H1 (cell line): ENCODE measurements around the gene PTPRT. TPM values are rescaled to one million over a fixed set of nuclear protein-coding genes. Genes with fewer than 3 reads are reported as not detected.

Experiments used
- CTCF ChIA-PET: fragments of 300-600 bp; sonication (Branson Sonifier 250); formaldehyde crosslinking; loops from one replicate; lab custom pipeline; 2021; ENCODE audit not compliant: partially characterized antibody; lab: Charles Lee
- POLR2A ChIA-PET: fragments of 300-600 bp; sonication (Branson Sonifier 250); formaldehyde crosslinking; loops from one replicate; lab custom pipeline; 2021; ENCODE audit warnings: inconsistent platforms; ENCODE audit not compliant: partially characterized antibody; lab: Charles Lee
- DNase-seq, 2 experiments: peaks; one replicate each; pipeline versions ENCODE4 v3.0.0 to v3.0.0-alpha.2; 2010 to 2022; ENCODE audit warnings: low spot score in 2 of 2, low read depth in 1 of 2, mixed read lengths in 1 of 2
- FAIRE-seq: peaks from 2 replicates; lab custom pipeline; 2011; peaks lifted over from hg19 to GRCh38; lab: Jason Lieb, UNC
- H2AFZ ChIP-seq: 2 replicates; pipeline ENCODE4 v1.8.1; 2012; ENCODE audit warnings: low read length, inconsistent platforms
- H2AK5ac ChIP-seq: 2 replicates; pipeline ENCODE4 v1.6.1; 2013; ENCODE audit warnings: low read depth, low read length
- H2BK120ac ChIP-seq: replicated peaks from 2 replicates; pipeline ENCODE3; 2013; ENCODE audit warnings: low read depth, low read length, inconsistent platforms
- H2BK12ac ChIP-seq: 2 replicates; pipeline ENCODE4 v1.6.1; 2013; ENCODE audit warnings: low read depth, low read length
- H2BK15ac ChIP-seq: 2 replicates; pipeline ENCODE4 v1.6.1; 2013; ENCODE audit warnings: low read length
- H2BK20ac ChIP-seq: 2 replicates; pipeline ENCODE4 v1.6.1; 2013; ENCODE audit warnings: low read length
- H2BK5ac ChIP-seq: 2 replicates; pipeline ENCODE4 v1.6.1; 2013; ENCODE audit warnings: low read depth, low read length
- H3K14ac ChIP-seq: 2 replicates; pipeline ENCODE4 v1.6.1; 2013; ENCODE audit warnings: inconsistent platforms; ENCODE audit not compliant: insufficient read length
- H3K18ac ChIP-seq: 2 replicates; pipeline ENCODE4 v1.6.1; 2013; ENCODE audit warnings: low read length; ENCODE audit errors: extremely low read depth
- H3K23ac ChIP-seq: 2 replicates; pipeline ENCODE4 v1.6.1; 2013; ENCODE audit warnings: inconsistent platforms; ENCODE audit not compliant: insufficient read length
- H3K23me2 ChIP-seq: 2 replicates; pipeline ENCODE4 v1.6.1; 2013; ENCODE audit warnings: low read depth, low read length
- H3K27ac ChIP-seq: 2 replicates; pipeline ENCODE4 v1.6.1; 2011; ENCODE audit warnings: low read depth, low read length, inconsistent platforms
- H3K27me3 ChIP-seq, 4 experiments: replicated peaks in 1 of 4; 1 replicate in 1 of 4; 2 replicates in 3 of 4; pipeline versions ENCODE4 v1.6.1 to v1.8.1; 2011 to 2013; ENCODE audit warnings: low read length in 3 of 4, mild to moderate bottlenecking in 3 of 4, inconsistent platforms in 2 of 4, mixed read lengths in 2 of 4, moderate library complexity in 1 of 4; ENCODE audit not compliant: control insufficient read depth in 3 of 4, insufficient read depth in 3 of 4; ENCODE audit errors: extremely low read depth in 1 of 4
- H3K36me3 ChIP-seq, 4 experiments: 2 replicates each; pipeline versions ENCODE4 v1.6.1 to v1.8.1; 2011 to 2013; ENCODE audit warnings: mild to moderate bottlenecking in 4 of 4, low read length in 3 of 4, moderate library complexity in 2 of 4, control low read depth in 1 of 4, inconsistent platforms in 1 of 4; ENCODE audit not compliant: insufficient read depth in 4 of 4, control insufficient read depth in 2 of 4
- H3K4ac ChIP-seq: replicated peaks from 2 replicates; pipeline ENCODE3; 2013; ENCODE audit warnings: low read length, low read depth, mixed read lengths, inconsistent platforms; ENCODE audit not compliant: insufficient read length
- H3K4me1 ChIP-seq, 4 experiments: replicated peaks in 1 of 4; 1 replicate in 1 of 4; 2 replicates in 3 of 4; pipeline versions ENCODE4 v1.6.1 to v1.8.1; 2011 to 2013; ENCODE audit warnings: low read length in 3 of 4, inconsistent platforms in 2 of 4, mixed read lengths in 1 of 4; ENCODE audit not compliant: insufficient read depth in 4 of 4, control insufficient read depth in 3 of 4
- H3K4me2 ChIP-seq, 2 experiments: 2 replicates each; pipeline versions ENCODE4 v1.6.1 to v1.8.1; 2011 to 2013; ENCODE audit warnings: low read depth in 2 of 2, low read length in 2 of 2, control low read depth in 1 of 2, inconsistent platforms in 1 of 2, mild to moderate bottlenecking in 1 of 2; ENCODE audit not compliant: insufficient read depth in 1 of 2
- H3K4me3 ChIP-seq, 4 experiments: fragments of 200-600, 300-600 bp in 1 of 4; sonication (generic), shearing (Covaris generic), sonication (Bioruptor Twin) in 1 of 4; 2 replicates each; pipeline versions ENCODE4 v1.5.1 to v1.8.1; 2011 to 2016; ENCODE audit warnings: low read length in 4 of 4, low read depth in 3 of 4, control low read depth in 2 of 4, inconsistent platforms in 2 of 4, mild to moderate bottlenecking in 2 of 4, mixed read lengths in 1 of 4, moderate library complexity in 1 of 4; ENCODE audit not compliant: insufficient read depth in 2 of 4; ENCODE audit errors: extremely low read depth in 1 of 4
- H3K56ac ChIP-seq: replicated peaks from 2 replicates; pipeline ENCODE3; 2013; ENCODE audit warnings: low read depth, mild to moderate bottlenecking, mixed read lengths, low read length, inconsistent platforms; ENCODE audit not compliant: insufficient read length
- H3K79me1 ChIP-seq: 2 replicates; pipeline ENCODE4 v1.6.1; 2013; ENCODE audit warnings: low read depth, low read length, control low read depth
- H3K79me2 ChIP-seq, 2 experiments: 2 replicates each; pipeline versions ENCODE4 v1.6.1 to v1.8.1; 2012 to 2013; ENCODE audit warnings: low read length in 2 of 2, mild to moderate bottlenecking in 2 of 2, inconsistent platforms in 1 of 2; ENCODE audit not compliant: insufficient read depth in 2 of 2, control insufficient read depth in 1 of 2
- H3K9ac ChIP-seq, 4 experiments: replicated peaks in 1 of 4; 1 replicate in 1 of 4; 2 replicates in 3 of 4; pipeline versions ENCODE4 v1.6.1 to v1.8.1; 2011 to 2013; ENCODE audit warnings: low read depth in 3 of 4, low read length in 3 of 4, control low read depth in 2 of 4, mild to moderate bottlenecking in 2 of 4, moderate library complexity in 2 of 4, inconsistent platforms in 1 of 4; ENCODE audit errors: extremely low read depth in 1 of 4
- H3K9me3 ChIP-seq, 2 experiments: 2 replicates each; pipeline versions ENCODE4 v1.6.1 to v1.8.1; 2012 to 2013; ENCODE audit warnings: mild to moderate bottlenecking in 2 of 2, moderate library complexity in 2 of 2, control low read depth in 1 of 2, inconsistent platforms in 1 of 2, low read depth in 1 of 2, low read length in 1 of 2, mixed read lengths in 1 of 2; ENCODE audit not compliant: insufficient read depth in 2 of 2
- H4K20me1 ChIP-seq, 2 experiments: replicated peaks in 1 of 2; 2 replicates each; pipeline versions ENCODE3 to v1.8.1; 2011 to 2013; ENCODE audit warnings: inconsistent platforms in 2 of 2, low read length in 2 of 2, mild to moderate bottlenecking in 1 of 2; ENCODE audit not compliant: insufficient read depth in 2 of 2, control insufficient read depth in 1 of 2
- H4K5ac ChIP-seq: 2 replicates; pipeline ENCODE4 v1.6.1; 2013; ENCODE audit warnings: low read length, low read depth, mixed read lengths, inconsistent platforms; ENCODE audit not compliant: insufficient read length
- H4K8ac ChIP-seq: 2 replicates; pipeline ENCODE4 v1.8.0; 2013; ENCODE audit warnings: mild to moderate bottlenecking, moderate library complexity, low read length, inconsistent platforms; ENCODE audit not compliant: insufficient read depth; ENCODE audit errors: extremely low read depth
- H4K91ac ChIP-seq: replicated peaks from 2 replicates; pipeline ENCODE3; 2013; ENCODE audit warnings: low read length, mixed read lengths, inconsistent platforms; ENCODE audit not compliant: insufficient read length
- CTBP2 ChIP-seq: IDR thresholded peaks from 2 replicates; pipeline ENCODE4 v1.7.0; 2011; ENCODE audit warnings: borderline replicate concordance, mild to moderate bottlenecking, moderate library complexity, mixed read lengths, low read length; ENCODE audit not compliant: insufficient read depth, insufficient read length
- KDM4A ChIP-seq: IDR thresholded peaks from one replicate; pipeline ENCODE4 v1.7.1; 2012; ENCODE audit warnings: low read depth, mild to moderate bottlenecking, moderate library complexity, low read length, inconsistent platforms; ENCODE audit not compliant: severe bottlenecking
- SP1 ChIP-seq: IDR thresholded peaks from 2 replicates; pipeline ENCODE4 v1.6.1; 2011; ENCODE audit warnings: low read depth, low read length
- SP2 ChIP-seq: IDR thresholded peaks from 2 replicates; pipeline ENCODE4 v1.6.1; 2012; ENCODE audit warnings: mild to moderate bottlenecking, low read length, inconsistent platforms
- YY1 ChIP-seq: IDR thresholded peaks from 2 replicates; pipeline ENCODE4 v1.6.1; 2011; ENCODE audit warnings: low read depth, mild to moderate bottlenecking, low read length
- WGBS, 2 experiments: shearing (Covaris generic) in 1 of 2; methylation state at CpG; one replicate each; pipeline versions ENCODE4 v1.1.6 to v1.1.7; 2013 to 2015; ENCODE audit warnings: low lambda C conversion rate in 2 of 2, mixed read lengths in 2 of 2, inconsistent platforms in 1 of 2, low coverage in 1 of 2, missing lambda C conversion rate in 1 of 2; ENCODE audit not compliant: insufficient replicate concordance in 2 of 2, insufficient coverage in 1 of 2, insufficient read length in 1 of 2; ENCODE audit errors: extremely low coverage in 1 of 2, missing lambda C conversion rate in 1 of 2; 5-methylcytosine and 5-hydroxymethylcytosine counted together
- polyA plus RNA-seq, 7 experiments: library from polyadenylated mRNA; depleted of rRNA in 3 of 7; stranded (reverse) in 5 of 7; unstranded in 2 of 7; fragments of >200 nt in 5 of 7; fragments of 200-250 nt in 2 of 7; gene quantifications; 1 replicate in 5 of 7; 2 replicates in 1 of 7; 4 replicates in 1 of 7; pipeline versions ENCODE4 v1.2.1 to v1.2.3, GENCODE V29; 2011 to 2013; ENCODE audit warnings: missing spikeins in 2 of 7, mixed read lengths in 2 of 7
- total RNA-seq: library from RNA; stranded (reverse); fragmentation: NEBNext Ultra II Directional; extraction: Animal tissue kit (Norgen Biotek cat#: 25700); gene quantifications from 2 replicates; pipeline ENCODE4 v1.2.1, GENCODE V29; 2021

Gene PTPRT
- total and polyA plus RNA-seq, 2 of the 8 experiments (the other 6 are each of a cell fraction or from before 2014, with no cell fraction given), result 0.33 to 1.8 TPM

GRCh38 chr20:42609618-42610017 is 580.1 kb downstream of the PTPRT start:
- Histone ChIP-seq H3K23me2 (no peaks in the 10 kb centered on the region), H2BK15ac (no peak overlapping the region)
- POLR2A ChIA-PET, result no interaction called here

More at GRCh38 chr20:42609618-42610017, 580.1 kb downstream of the PTPRT start:
- no peak overlapping the region for H2AFZ ChIP-seq
- no peak overlapping the region for H4K91ac ChIP-seq
- no peak for TF ChIP-seq SP2
- TF ChIP-seq KDM4A, result no peak
- no peak for TF ChIP-seq CTBP2
- TF ChIP-seq YY1, result no peak
- TF ChIP-seq SP1, result no peak
- no peaks in the 10 kb centered on the region for H3K79me1 ChIP-seq
- no peaks in the 10 kb centered on the region for H4K20me1 ChIP-seq
- H3K9ac ChIP-seq, result no peak overlapping the region
- no peak overlapping the region for H3K56ac ChIP-seq
- H3K36me3 ChIP-seq, result no peaks in the 10 kb centered on the region
- H3K23ac ChIP-seq, result no peak overlapping the region
- no peak overlapping the region for H2BK120ac ChIP-seq
- no peak for DNase-seq
- H2BK5ac ChIP-seq, result no peak overlapping the region
- no peak for FAIRE-seq
- H3K9me3 ChIP-seq, result 0 out of 4 replicates have a peak, but pooled peaks cover 0 to 2% of the 10 kb centered on the region in 2 experiments
- no peak overlapping the region for H2BK12ac ChIP-seq
- no peaks in the 10 kb centered on the region for H3K79me2 ChIP-seq
- 92% methylated on average over 4 of the region's 4 CpGs; no CpG with 5 or more reads in 1 of the 2 experiments for WGBS, 2 experiments
- no peak overlapping the region for H3K27ac ChIP-seq
- CTCF ChIA-PET, result interaction anchor here (0.6 to 1.0 kb wide), 3 partner anchors 85 to 449 kb away, joined by 3 read pairs; no protein-coding TSS in a partner anchor
- H4K8ac ChIP-seq, result no peak overlapping the region
- no peak overlapping the region for H3K4me3 ChIP-seq
- no peaks in the 10 kb centered on the region for H3K27me3 ChIP-seq
- H2AK5ac ChIP-seq, result no peak overlapping the region
- H3K4me2 ChIP-seq, result no peak overlapping the region
- H2BK20ac ChIP-seq, result no peak overlapping the region
- no peak overlapping the region for H3K4ac ChIP-seq
- no peak overlapping the region for H3K14ac ChIP-seq
- no peak overlapping the region for H4K5ac ChIP-seq
- no peaks in the 10 kb centered on the region for H3K4me1 ChIP-seq
- H3K18ac ChIP-seq, result no peak overlapping the region
